ENCODE measurements around the gene CMYA5.

GRCh38 chr5:79829260-79829659, 139.6 kb downstream of the CMYA5 start:
- no peak for TF ChIP-seq POLR2AphosphoS5 (IDR thresholded peaks at IDR 0.05; ENCODE audit: borderline replicate concordance, low read depth, low read length)
- no peak for TF ChIP-seq EZH2 (IDR thresholded peaks at IDR 0.05)
- TF ChIP-seq FOXP2 (optimal IDR thresholded peaks at IDR 0.05; ENCODE audit: control extremely low read depth, extremely low read length, insufficient read depth), result no peak

Measured in SK-N-MC (cell line).